Measurements from ENCODE around the gene TNFRSF14.

TNFRSF14 gene

GRCh38 chr1:2556277-2556677 lies at the start of gene TNFRSF14:
Gene TNFRSF14, plus strand, starts transcription at chr1:2556371. Its CDS starts 294 bp downstream, at chr1:2556665.
- DNase-seq (ENCODE audit: low read depth): peak; percentile 63

- DNase-seq (ENCODE audit: low read depth): no peak
Observed at GRCh38 chr1:2506901-2507565, 49.1 kb upstream of the TNFRSF14 start.

- DNase-seq (ENCODE audit: low read depth): no peak
Observed at GRCh38 chr1:2507744-2508155, 48.4 kb upstream of the TNFRSF14 start.

- DNase-seq (ENCODE audit: low read depth): no peak
Observed at GRCh38 chr1:2508180-2508579, 48.0 kb upstream of the TNFRSF14 start.

- no peak for DNase-seq (ENCODE audit: low read depth)
Observed at GRCh38 chr1:2508751-2509150, 47.4 kb upstream of the TNFRSF14 start.

GRCh38 chr1:2509589-2509988 lies 46.6 kb upstream of the TNFRSF14 start:
- no peak for DNase-seq (ENCODE audit: low read depth)

- no peak for DNase-seq (ENCODE audit: low read depth)
Observed at GRCh38 chr1:2510366-2511155, 45.6 kb upstream of the TNFRSF14 start.

GRCh38 chr1:2512862-2513421 lies 43.2 kb upstream of the TNFRSF14 start:
- no peak for DNase-seq (ENCODE audit: low read depth)

GRCh38 chr1:2513939-2514652 lies 42.1 kb upstream of the TNFRSF14 start:
- DNase-seq (ENCODE audit: low read depth): no peak

GRCh38 chr1:2514863-2515762 lies 41.1 kb upstream of the TNFRSF14 start:
- DNase-seq (ENCODE audit: low read depth): no peak

GRCh38 chr1:2515763-2516080 lies 40.4 kb upstream of the TNFRSF14 start:
- DNase-seq (ENCODE audit: low read depth): no peak

- DNase-seq (ENCODE audit: low read depth): no peak
Observed at GRCh38 chr1:2516124-2516523, 40.0 kb upstream of the TNFRSF14 start.

- no peak for DNase-seq (ENCODE audit: low read depth)
Observed at GRCh38 chr1:2516946-2517345, 39.2 kb upstream of the TNFRSF14 start.

- no peak for DNase-seq (ENCODE audit: low read depth)
Observed at GRCh38 chr1:2517966-2518365, 38.2 kb upstream of the TNFRSF14 start.

- DNase-seq (ENCODE audit: low read depth): no peak
Observed at GRCh38 chr1:2518528-2518927, 37.6 kb upstream of the TNFRSF14 start.

GRCh38 chr1:2519029-2519685 lies 37.0 kb upstream of the TNFRSF14 start:
- no peak for DNase-seq (ENCODE audit: low read depth)

GRCh38 chr1:2519729-2520128 lies 36.4 kb upstream of the TNFRSF14 start:
- no peak for DNase-seq (ENCODE audit: low read depth)

- DNase-seq (ENCODE audit: low read depth): no peak
Observed at GRCh38 chr1:2520206-2520605, 36.0 kb upstream of the TNFRSF14 start.

GRCh38 chr1:2520806-2521205 lies 35.4 kb upstream of the TNFRSF14 start:
- no peak for DNase-seq (ENCODE audit: low read depth)

GRCh38 chr1:2522230-2522629 lies 33.9 kb upstream of the TNFRSF14 start:
- no peak for DNase-seq (ENCODE audit: low read depth)
